Spleen (tissue), 7 donors: ENCODE measurements around the gene CRTC2.

Source experiments
- CTCF ChIP-seq, 11 experiments: fragments of 200-600 bp in 7 of 11; fragments of 450-650 bp in 4 of 11; sonication (generic) in 4 of 11; IDR thresholded peaks in 8 of 11; conservative IDR thresholded peaks in 3 of 11; 1 replicate in 7 of 11; 2 replicates in 4 of 11; pipeline versions ENCODE4 v1.4.0 to v1.8.0; 2016 to 2021; ENCODE audit warnings: antibody characterized with exemption in 11 of 11, inconsistent platforms in 4 of 11, mild to moderate bottlenecking in 1 of 11
- POLR2A ChIP-seq, 3 donors: fragments of 450-650 bp; IDR thresholded peaks; one replicate each; pipeline ENCODE4 v1.5.1; 2017; ENCODE audit warnings: antibody characterized with exemption in 3 of 3, mild to moderate bottlenecking in 1 of 3
- POLR2AphosphoS5 ChIP-seq, 3 donors: sonication (generic); formaldehyde crosslinking; IDR thresholded peaks; one replicate each; pipeline ENCODE4 v1.5.1; 2017; ENCODE audit warnings: antibody characterized with exemption in 3 of 3
- donor health status: DM: no; HTN: no; CAD: no; lungs with moderate emphysema.
- donor health status: DM: no; HTN: no; CAD: no.
- donor health status: DM: no; HTN: no; CAD: no.

- TF ChIP-seq CTCF (IDR thresholded peaks at IDR 0.05 in 8 of 11, conservative IDR thresholded peaks at IDR 0.05 in 3 of 11) (peak in 1 of 11 experiments; percentile 35), POLR2A (IDR thresholded peaks at IDR 0.05) (peak in 2 of 3 donors; percentile 20 to 56), POLR2AphosphoS5 (IDR thresholded peaks at IDR 0.05) (peak; percentile 91 to 93 (median 92))
Measured at GRCh38 chr1:153963030-153963849, 4.8 kb upstream of the CRTC2 start, which contains the start of gene SLC39A1.
